ENCODE data around the gene NT5C2.

DNA sequence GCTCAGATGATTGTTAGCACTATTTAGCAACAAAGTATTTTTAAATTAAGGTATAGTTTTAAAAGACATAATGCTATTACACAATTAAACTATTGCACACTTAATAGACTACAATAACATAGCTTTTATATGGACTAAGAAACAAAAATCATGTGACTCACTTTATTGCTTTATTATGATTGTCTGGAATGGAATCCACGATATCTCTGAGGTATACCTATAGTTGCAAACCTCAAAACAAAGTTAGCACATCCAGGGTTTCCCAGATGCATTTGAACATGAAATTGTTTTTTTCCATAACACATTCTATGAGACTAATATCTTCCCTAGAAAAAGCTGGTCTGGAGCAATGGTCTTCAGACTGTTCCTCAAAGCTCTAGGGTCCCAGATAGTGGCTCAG is 34.3 kb upstream of the NT5C2 start:
- TF ChIP-seq POLR2A (IDR thresholded peaks at IDR 0.05; ENCODE audit: low read depth, low read length), result no peak
- TF ChIP-seq, protein P1, sequence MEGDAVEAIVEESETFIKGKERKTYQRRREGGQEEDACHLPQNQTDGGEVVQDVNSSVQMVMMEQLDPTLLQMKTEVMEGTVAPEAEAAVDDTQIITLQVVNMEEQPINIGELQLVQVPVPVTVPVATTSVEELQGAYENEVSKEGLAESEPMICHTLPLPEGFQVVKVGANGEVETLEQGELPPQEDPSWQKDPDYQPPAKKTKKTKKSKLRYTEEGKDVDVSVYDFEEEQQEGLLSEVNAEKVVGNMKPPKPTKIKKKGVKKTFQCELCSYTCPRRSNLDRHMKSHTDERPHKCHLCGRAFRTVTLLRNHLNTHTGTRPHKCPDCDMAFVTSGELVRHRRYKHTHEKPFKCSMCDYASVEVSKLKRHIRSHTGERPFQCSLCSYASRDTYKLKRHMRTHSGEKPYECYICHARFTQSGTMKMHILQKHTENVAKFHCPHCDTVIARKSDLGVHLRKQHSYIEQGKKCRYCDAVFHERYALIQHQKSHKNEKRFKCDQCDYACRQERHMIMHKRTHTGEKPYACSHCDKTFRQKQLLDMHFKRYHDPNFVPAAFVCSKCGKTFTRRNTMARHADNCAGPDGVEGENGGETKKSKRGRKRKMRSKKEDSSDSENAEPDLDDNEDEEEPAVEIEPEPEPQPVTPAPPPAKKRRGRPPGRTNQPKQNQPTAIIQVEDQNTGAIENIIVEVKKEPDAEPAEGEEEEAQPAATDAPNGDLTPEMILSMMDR (conservative IDR thresholded peaks at IDR 0.05; ENCODE audit: low read depth, low read length), result no peak
- no peak for TF ChIP-seq MXI1 (IDR thresholded peaks at IDR 0.05; ENCODE audit: borderline replicate concordance, low read depth, low read length)
- no peak for TF ChIP-seq RFX5 (IDR thresholded peaks at IDR 0.05; ENCODE audit: low read depth, low read length)
- TF ChIP-seq BHLHE40 (IDR thresholded peaks at IDR 0.05; ENCODE audit: low read depth, low read length), result no peak
- no peak for TF ChIP-seq RCOR1 (IDR thresholded peaks at IDR 0.05; ENCODE audit: insufficient replicate concordance, low read length)

All from IMR-90 (cell line).